Activated CD8-positive, alpha-beta memory T cell treated with anti-CD3 and anti-CD28 coated beads, Interleukin-2, amount 50 U/mL, for 1 hour (primary cell): ENCODE measurements around the gene TIPARP.

ENCODE experiments used
- DNase-seq: peaks from one replicate; pipeline ENCODE4 v3.0.0-alpha.2; 2020; ENCODE audit errors: extremely low read depth

TIPARP gene

GRCh38 chr3:156676768-156677479 is 2.5 kb downstream of the TIPARP start:
- DNase-seq = no peak

GRCh38 chr3:156677536-156677935 is 3.1 kb downstream of the TIPARP start:
- no peak for DNase-seq

- DNase-seq = no peak
These were observed 3.8 kb downstream of the TIPARP start for GRCh38 chr3:156678197-156678596.

- DNase-seq = no peak
These were observed 6.0 kb downstream of the TIPARP start for GRCh38 chr3:156680243-156680914.

GRCh38 chr3:156681002-156681401 is 6.6 kb downstream of the TIPARP start:
- DNase-seq = no peak

GRCh38 chr3:156682501-156682900 is 8.1 kb downstream of the TIPARP start:
- no peak for DNase-seq

- DNase-seq = no peak
These were observed 8.6 kb downstream of the TIPARP start for GRCh38 chr3:156682963-156683362.

GRCh38 chr3:156685198-156685597 is 10.8 kb downstream of the TIPARP start:
- no peak for DNase-seq

GRCh38 chr3:156685752-156686151 is 11.4 kb downstream of the TIPARP start:
- DNase-seq = no peak

GRCh38 chr3:156687023-156687422 is 12.6 kb downstream of the TIPARP start:
- no peak for DNase-seq

- no peak for DNase-seq
These were observed 14.5 kb downstream of the TIPARP start for GRCh38 chr3:156688632-156689452.

- DNase-seq = no peak
These were observed 15.2 kb downstream of the TIPARP start for GRCh38 chr3:156689608-156690007.

- DNase-seq = no peak
These were observed 17.5 kb downstream of the TIPARP start for GRCh38 chr3:156691920-156692319.

GRCh38 chr3:156693166-156693565 is 18.8 kb downstream of the TIPARP start:
- no peak for DNase-seq

- DNase-seq = no peak
These were observed 20.1 kb downstream of the TIPARP start for GRCh38 chr3:156694536-156694935.

- no peak for DNase-seq
These were observed 28.0 kb downstream of the TIPARP start for GRCh38 chr3:156702367-156702766.

GRCh38 chr3:156704370-156705036 is 30.1 kb downstream of the TIPARP start:
- no peak for DNase-seq

- no peak for DNase-seq
These were observed 31.6 kb downstream of the TIPARP start for GRCh38 chr3:156705761-156706616.

- no peak for DNase-seq
These were observed 33.2 kb downstream of the TIPARP start for GRCh38 chr3:156707588-156707987.

GRCh38 chr3:156710429-156710828 is 36.0 kb downstream of the TIPARP start:
- DNase-seq = no peak

- no peak for DNase-seq
These were observed 36.7 kb downstream of the TIPARP start for GRCh38 chr3:156711113-156711512.
